Fibroblast of lung (primary cell): ENCODE data around the gene RUNX2.

Experiments used
- CTCF ChIP-seq, 2 donors: IDR thresholded peaks in 1 of 2; conservative IDR thresholded peaks in 1 of 2; 1 replicate in 1 of 2; 2 replicates in 1 of 2; pipeline ENCODE4 v1.5.1; 2011 to 2012; ENCODE audit warnings: low read length in 2 of 2, control low read depth in 1 of 2, inconsistent platforms in 1 of 2, low read depth in 1 of 2, mild to moderate bottlenecking in 1 of 2
- EZH2 ChIP-seq: IDR thresholded peaks from 2 replicates; pipeline ENCODE4 v1.5.1; 2012; ENCODE audit warnings: low read length, control low read depth, mild to moderate bottlenecking; ENCODE audit errors: missing control alignments

- TF ChIP-seq CTCF (conservative IDR thresholded peaks at IDR 0.05 in 1 of 2, IDR thresholded peaks at IDR 0.05 in 1 of 2; ENCODE audit: low read depth in 1 of 2, low read length in 2 of 2) (no peak), EZH2 (no peak)
Observed at GRCh38 chr6:45658958-45659357, 330.8 kb downstream of the RUNX2 start.
